Hepatic stellate cell (primary cell): ENCODE results near the gene ATG7.
A peak's percentile ranks its signal among the peaks of the same experiment; 100 is the strongest.
"Not testable (repeated sequence)": the region's sequence is repeated elsewhere in the genome, so short reads cannot be mapped to it uniquely, and the experiment has no call there.

Experiments
- DNase-seq: peaks from one replicate; pipeline ENCODE4 v3.0.0; 2011; ENCODE audit warnings: low spot score

ATG7 gene

DNA sequence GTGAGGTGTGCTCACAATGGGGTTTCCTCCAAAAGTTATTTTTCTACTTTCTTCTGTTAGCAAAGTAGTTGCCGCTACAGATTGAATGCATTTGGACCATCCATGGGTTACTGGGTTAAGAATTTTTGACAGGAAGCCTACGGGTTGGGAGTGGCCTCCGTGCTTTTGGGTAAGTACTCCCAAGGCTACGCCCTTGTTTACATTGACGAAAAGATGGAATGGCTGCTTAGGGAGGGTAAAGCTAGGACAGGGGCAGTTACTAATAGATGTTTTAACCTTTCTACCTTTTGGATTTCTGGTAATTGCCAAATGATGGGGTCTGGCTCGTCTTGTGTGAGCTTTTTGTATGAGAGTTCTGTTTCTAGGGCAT lies 20.4 kb upstream of the ATG7 start:
- DNase-seq = no peak

DNA sequence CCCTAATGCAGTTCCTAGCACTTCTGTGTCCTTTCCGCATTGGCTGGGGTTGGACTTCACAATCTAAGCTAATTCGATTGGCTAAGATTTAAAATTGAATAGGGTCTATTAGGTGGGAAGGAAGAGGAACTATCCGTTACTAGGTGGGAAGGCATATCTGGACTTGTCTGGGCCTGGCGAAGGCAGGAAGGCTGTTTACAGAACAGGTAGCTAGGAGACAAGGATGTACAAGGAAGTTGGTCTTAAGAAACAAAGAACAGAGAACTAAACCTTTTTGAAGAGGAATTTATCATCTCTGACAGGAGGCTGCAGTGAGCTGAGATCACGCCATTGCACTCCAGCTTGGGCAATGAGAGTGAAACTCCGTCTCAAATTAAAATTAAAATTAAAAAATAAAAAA lies 17.3 kb upstream of the ATG7 start:
- DNase-seq = no peak

DNA sequence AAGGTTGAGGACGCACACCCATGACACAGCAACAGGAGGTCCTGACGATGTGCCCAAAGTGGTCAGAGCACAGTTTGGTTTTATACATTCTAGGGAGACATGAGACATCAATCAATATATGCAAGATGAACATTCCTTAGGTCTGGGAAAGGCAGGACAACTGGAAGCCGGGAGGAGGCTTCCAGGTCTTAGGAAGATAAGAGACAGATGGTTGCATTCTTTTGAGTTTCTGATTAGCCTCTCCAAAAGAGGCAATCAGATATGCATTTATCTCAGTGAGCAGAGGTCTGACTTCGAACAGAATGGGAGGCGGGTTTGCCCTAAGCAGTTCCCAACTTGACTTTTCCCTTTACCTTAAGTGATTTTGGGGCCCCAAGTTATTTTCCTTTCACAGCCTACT lies 16.7 kb upstream of the ATG7 start:
- DNase-seq = not testable (repeated sequence)

DNA sequence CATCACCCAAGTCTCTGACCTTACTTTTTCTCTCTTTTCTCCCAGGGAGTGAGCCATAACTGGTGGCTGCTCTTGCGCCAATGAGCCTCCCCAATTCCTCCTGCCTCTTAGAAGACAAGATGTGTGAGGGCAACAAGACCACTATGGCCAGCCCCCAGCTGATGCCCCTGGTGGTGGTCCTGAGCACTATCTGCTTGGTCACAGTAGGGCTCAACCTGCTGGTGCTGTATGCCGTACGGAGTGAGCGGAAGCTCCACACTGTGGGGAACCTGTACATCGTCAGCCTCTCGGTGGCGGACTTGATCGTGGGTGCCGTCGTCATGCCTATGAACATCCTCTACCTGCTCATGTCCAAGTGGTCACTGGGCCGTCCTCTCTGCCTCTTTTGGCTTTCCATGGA lies 13.2 kb upstream of the ATG7 start:
- no peak for DNase-seq

DNA sequence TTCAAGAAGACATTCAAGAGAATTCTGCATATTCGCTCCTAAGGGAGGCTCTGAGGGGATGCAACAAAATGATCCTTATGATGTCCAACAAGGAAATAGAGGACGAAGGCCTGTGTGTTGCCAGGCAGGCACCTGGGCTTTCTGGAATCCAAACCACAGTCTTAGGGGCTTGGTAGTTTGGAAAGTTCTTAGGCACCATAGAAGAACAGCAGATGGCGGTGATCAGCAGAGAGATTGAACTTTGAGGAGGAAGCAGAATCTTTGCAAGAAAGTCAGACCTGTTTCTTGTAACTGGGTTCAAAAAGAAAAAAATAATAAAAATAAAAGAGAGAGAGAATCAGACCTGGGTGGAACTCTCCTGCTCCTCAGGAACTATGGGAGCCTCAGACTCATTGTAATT lies 11.7 kb upstream of the ATG7 start:
- no peak for DNase-seq

DNA sequence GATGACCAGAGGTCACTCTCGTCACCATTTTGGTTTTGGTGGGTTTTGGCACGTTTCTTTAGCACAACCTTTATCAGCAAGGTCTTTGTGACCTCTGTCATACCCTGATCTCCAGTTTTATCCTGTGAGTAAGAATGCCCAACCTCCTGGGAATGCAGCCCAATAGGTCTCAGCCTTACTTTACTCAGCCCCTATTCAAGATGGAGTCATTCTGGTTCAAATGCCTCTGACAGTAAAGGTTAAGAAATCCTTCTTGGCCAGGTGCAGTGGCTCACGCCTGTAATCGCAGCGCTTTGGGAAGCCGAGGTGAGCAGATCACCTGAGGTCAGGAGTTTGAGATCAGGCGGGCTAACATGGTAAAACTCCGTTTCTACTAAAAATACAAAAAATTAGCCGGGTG lies 3.2 kb upstream of the ATG7 start:
- no peak for DNase-seq

DNA sequence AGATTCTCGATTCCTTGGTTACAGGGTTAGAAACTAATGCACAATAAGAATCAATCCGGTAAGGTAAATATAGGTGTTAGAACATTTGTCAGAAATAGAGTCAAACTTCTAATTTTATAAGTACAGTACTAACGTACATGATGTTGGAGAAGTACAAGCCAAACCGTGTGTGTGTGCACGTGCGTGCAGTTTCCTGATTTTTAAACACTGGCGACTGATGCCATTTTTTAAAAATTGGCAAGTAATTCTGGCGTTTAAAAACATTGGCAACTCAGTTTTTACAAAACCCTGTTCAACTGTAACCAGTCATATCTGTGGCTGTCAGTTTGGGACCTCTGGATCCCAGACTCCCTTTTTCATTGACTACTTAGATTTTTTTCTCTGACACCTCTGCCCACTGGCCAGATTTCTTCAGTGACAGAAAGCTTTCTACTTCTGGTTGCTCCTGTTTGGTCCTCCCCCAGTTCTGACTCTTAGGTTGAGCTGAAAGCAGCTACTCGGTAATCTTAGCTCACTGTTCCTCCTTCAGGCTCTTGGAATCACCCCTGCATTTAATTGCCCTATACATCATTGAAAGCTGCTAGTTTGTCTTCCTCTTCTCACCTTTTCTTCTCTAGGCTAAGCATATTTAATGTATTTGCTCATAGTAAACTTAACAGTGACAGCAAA lies 843 bp downstream of the ATG7 start:
- DNase-seq = peak; percentile 11

DNA sequence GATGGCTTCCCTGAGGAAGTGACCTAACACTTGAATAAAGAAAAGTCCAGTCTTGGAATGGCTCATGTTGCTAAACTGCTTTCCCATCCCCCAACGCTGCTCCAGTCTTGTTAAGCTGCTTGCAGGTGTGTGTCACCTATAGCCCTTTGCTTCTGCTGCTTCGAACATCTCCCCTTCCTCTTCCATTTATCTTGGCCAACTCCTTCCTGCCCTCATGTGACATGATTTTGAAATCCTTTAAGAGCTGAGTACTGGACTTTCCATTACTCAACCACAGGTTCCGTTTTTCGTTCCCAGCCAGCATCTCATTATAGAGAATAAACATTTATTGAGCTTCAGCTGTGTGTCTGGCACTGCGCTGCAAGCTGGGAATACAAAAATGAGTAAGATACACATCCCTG lies 1.7 kb downstream of the ATG7 start:
- DNase-seq = no peak

DNA sequence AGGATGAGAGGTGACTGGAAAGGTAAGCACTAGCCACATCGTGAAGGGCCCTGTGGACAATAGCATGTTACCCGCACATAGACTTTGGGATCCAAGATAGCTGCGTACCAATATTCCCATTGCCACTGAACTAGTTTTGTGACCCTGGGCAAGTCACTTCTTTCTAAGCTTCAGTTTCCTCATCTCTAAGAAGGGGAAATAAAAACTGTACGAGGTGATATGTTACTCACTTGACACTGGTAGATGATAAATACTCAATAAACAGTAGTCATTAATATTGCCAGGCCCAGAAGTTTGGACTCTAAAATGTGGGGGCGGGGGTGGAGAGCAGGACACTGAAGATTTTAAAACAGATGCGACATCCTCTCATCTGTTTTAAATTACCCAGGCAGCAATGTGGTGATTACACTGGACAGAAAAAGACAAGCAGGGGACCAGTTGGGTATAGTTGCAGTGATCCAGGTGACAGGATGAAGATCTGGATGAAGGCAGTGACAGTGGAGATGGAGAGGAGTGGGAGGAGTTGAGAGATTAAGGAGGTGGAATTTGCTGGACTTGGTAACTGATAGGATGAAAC lies 2.5 kb downstream of the ATG7 start:
- no peak for DNase-seq

DNA sequence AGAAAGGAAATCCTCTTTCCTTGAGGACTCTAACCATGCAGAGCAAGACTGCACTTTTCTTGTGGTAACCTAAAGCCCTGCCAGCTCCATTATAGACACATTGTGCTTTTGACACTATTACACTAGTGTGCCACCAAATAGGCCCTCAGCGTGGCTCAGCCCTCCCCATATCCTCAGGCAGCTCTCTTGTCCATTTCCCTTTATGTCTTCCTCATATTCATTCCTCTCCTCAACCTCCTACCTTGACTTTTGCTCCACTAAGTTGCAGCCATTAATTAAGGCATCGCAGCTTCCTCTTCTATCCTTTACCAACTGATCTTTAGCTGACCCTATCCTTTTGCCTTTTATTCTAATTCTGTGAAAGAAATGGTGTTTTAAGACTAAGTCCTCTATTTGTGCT lies 3.7 kb downstream of the ATG7 start:
- DNase-seq = no peak

DNA sequence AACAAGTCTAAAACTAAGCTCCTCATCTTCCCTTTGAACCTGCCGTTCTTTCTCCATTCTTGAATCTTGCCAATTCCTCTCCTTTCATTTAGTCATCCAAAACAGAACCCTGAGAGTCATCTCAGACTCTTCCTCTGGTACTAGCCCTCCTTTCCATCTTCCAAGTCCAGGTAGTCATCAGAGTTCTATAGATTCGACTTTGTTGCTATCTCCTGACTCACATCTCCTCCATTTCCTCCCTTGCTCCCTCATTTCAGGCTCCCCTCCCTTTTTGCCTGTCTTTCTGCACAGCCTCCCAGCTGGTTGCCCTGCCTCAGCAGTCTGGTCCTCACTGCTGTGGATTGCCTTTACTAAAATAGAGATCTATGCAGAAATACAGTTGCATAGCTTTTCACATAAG lies 4.7 kb downstream of the ATG7 start:
- no peak for DNase-seq

DNA sequence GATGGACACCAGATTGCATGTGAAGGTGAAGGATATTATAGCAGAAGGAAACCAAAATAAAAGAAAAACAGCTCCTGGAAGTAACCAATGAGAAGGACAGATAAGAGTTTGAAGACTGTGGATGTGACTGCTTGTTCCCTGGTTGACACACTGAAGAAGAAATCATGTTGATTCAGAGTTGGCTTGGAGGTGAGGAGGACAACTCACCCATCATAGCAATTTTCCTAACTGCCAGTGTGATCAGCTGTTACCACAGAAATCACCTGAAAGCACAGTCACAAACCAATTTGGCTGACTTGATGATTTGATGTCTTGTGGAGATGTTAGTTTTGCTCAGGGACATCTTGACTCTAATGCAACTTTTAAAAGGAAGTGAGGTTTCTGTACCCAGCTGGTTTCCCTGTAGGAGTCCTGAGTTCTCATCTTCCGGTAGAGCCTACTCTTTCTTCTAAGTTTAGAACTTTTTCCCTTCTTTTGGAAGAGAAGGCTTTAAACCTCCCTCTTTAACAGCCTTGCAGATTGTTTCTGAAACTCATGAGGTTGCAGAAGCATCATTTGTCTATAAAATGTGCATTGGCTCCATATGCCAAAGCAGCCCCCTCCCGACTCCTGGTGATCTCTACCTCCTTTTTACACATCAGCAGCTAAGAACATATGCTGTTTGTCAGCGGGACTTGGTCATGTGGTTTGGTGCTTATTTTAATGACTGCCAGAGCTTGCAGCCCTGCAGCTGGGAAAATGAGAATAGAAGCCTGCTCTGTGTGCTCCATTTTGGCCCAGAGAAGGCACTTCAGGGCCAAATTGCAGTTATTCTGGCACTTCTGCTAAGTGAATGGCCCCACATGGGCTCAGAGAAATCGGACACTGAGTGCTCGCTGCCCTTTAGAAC lies 10.3 kb downstream of the ATG7 start:
- DNase-seq = no peak

DNA sequence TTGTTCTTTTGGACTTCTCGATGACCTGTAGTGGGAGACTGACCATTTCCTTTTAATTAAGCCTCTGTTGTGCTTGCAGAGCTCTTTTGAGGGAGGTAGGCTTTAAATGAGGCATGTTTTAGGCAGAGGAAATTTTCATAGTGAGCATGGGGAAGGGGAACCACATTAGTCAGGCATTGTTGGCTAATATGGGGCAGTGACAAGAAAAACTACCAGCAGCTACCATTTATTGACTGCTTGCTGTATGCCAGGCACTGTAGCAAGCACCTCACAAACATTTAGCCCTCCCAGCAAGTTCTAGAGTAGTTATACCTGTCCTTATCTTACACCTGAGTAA lies 10.9 kb downstream of the ATG7 start:
- no peak for DNase-seq

DNA sequence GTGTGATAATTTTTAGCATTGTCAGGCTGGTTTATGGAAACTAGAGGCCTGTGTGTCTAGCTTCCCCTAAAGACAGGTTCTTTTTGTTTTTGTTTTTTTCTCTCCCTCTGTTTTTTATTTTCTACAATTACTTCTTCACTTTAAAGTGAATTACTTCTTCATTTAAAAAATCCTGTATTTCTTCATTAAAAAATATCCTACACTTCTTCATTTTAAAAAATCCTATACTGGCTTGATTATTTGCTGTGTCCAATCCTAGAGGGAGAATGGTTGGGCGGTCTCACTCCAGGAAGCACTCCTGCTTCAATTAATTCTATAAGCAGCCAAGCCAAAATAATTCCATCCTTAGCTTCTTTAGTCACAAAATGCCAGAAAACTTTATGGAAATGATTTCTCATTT lies 11.8 kb downstream of the ATG7 start:
- DNase-seq = no peak

DNA sequence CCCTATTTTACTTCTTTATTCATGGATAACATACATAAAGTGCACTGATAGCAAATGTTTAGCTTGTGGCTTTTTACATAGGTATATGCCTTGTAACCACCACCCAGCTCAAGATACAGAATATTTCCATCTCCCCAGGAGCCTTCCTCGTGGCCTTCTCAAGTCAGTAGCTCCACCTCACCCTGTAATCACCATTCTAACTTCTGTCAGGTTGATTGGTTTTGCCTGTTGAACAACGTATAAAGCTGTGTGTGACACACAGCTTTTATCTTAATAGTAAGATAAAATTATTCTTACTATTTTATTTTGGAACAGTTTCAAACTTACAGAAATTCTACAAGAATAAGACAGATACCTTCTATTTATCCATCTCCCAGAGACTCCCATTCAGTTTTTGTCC lies 13.3 kb downstream of the ATG7 start:
- no peak for DNase-seq

DNA sequence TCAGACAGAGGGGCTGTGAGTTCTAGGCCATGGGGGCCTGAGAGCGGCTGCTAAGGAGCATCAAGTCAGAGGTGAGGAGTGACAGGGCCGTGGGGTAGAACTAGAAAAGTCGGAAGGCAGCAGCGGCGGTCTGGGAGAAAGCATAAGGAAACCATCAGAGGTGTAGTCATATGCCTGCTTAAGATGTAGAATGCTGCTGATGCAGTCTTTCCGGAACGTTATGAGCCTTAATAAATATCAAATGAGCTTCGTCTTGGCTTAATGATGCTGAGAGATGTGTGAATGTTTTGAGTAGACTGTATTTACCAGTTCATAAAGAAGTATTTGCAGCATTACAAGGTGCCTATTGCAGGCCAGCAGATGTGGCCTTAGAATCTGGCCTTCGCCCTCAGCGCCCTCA lies 15.2 kb downstream of the ATG7 start:
- no peak for DNase-seq

DNA sequence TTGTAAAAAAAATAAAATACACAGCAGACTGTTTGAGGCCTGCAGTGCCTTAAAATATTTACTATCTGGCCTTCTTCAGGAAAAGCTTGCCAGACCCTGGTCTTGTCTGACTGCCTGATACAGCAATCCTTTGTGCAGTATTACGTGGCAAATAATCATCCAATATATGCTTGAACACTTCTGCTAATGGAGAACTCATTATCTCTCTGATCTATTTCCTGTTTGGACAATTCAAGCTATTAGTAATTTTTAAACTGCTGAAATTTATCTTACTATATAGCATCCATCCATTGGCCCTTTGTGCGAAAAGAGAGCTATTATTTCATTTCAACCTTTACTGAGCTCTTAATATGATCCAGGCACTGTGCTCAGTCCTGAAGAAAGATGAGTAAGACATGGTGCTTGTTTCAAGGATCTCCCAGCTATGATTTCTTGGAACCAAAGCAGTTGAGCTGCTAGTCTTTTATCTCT lies 15.9 kb downstream of the ATG7 start:
- peak; percentile 18 for DNase-seq

DNA sequence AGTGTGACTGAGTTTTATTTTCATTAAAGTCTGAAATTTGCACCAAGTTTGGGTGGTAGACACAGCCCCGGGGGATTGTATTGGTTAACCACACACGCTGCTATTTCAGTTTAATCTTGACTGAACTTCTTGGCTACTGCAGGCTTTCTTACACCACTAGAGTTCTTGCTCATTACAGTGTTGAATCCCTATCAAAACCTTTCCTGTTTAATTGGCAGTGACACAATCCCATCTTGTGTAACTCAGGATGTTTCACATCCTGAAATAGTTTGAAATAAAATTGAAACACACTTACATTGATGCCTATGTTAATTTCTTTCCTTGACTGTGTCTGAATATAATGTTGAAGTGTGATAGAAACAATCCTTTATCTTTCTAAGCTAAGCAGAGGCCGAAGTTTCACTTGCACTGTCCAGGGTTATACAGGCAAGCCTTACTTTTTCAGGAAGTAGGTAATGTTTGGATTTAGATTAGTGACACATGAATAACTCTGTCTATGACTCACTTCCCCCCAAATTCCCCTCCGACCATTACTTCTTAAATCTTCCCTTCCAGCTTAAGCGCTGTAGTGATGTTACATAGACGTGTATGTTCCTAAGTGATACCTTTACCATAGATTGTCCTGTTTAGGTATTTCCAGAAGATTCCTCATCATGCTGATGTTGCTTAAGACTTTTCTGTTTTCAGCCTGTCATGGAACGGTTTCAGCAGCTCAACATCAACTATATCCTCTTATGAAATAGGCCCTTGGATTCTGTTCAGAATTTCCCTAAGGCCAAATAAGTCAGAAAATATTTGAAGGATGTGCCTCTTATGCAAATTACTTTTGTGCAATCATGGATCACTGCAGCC lies 16.8 kb downstream of the ATG7 start:
- peak; percentile 57 for DNase-seq

DNA sequence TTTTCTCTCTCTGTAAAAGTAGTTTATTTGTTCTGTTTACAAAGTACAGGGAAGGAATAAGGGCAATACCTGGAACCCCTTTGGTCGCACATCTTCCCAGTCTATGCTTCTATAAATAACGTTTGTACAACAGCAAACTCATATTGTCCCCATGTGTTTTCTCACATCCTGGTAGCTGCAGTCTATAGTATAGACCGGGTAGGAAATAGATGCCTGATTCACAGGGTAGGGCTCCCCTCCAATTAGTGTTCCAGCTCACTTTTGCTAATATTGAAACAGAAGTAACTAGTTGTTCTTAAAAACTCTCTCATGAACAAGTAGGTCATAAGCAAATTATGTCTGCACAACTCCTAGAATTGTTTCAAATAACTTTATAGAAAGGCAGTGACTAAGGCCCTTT lies 17.7 kb downstream of the ATG7 start:
- no peak for DNase-seq

DNA sequence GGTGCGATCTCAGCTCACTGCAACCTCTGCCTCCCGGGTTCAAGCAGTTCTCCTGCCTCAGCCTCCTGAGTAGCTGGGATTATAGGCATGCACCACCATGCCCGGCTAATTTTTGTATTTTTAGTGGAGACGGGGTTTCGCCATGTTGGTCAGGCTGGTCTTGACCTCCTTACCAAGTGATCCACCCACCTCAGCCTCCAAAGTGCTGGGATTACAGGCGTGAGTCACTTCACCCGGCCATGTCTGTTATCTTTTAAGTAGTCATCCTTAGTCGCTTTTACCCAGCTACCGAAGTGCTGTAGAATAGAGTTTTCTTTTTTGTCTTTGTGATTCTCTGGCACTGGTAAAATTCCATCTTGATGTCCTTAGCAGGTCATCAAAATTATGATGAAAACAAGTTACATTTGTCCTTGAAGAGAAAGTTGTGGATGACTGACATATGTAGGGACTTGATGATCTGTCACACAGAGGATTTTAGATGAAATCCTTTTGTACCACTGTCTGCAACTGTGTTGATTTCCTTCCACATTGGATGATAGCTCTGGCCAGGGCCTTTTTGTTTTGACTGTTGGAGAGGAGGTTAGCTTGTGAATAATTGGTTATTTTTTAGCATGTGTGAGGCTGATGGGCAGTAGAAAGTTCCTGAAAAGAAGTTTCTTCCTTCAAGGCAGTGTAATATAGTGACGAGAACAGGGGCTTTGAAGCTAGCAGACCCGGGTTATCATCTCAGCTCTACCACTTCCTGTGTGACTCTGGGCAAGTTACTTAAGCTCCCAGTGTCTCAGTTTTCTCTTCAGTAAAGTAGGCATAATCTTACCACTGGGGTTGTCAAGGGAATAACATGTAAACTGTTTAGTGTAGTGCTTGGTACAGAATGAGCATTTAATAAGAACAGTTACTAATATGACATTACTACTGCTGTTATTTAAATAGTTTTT lies 18.8 kb downstream of the ATG7 start:
- peak; percentile 40 for DNase-seq

DNA sequence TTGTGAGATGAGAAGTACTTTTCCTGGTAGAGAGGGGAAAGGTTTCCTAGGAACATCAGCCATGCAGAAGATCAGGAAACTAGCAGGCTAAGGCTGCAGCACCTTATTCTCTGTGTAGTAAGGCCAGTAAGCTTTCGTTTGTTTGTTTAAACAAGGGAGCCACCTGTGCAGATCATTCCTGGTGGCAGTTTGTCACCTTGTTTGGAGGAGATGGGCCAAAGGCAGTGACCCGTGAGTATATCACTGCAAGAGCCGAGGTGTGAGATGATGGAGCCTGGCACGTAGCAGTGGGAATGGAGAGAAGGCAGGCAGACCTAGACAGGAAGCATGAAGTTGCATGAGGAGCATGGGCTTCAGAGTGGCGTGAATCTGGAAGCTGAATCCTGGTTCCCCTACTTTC lies 19.6 kb downstream of the ATG7 start:
- DNase-seq = no peak
